ENCODE results near the gene RAPGEF1. TPM values are rescaled to one million over a fixed set of nuclear protein-coding genes. Genes with fewer than 3 reads are reported as not detected.

The RAPGEF1 gene
- total and polyA plus RNA-seq, 2 donors (not counting 3 experiments of a cell fraction or from before 2014, with no cell fraction given): 50.0 to 124 TPM

DNA sequence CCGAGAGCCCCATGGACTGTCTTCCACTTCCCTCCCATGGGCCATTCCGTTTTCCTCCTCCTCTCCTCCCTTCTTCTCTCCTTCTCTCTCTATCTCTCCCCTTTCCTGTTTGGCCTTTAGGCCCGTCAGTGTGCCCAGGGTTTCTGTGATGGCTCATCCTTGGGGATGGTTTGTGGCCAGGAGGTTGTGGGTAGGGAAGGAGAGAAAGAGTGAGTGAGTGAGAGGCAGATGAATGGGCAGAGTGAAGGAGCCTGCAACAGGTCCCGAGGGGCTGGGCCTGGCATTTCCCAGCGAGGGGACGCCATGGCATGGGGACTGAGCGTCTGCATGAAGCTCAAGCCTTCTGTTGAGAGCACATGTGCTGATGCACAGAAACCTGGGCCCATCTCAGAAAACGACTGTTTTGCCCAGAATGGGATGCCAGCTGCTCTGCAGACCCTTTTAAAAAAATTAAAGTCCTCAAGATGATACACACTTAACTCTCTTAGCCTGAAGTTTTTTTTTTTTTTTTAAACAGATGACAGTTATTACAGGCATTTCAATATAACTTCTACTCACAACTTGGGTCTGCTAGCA lies 125.4 kb downstream of the RAPGEF1 start:
- H2AFZ ChIP-seq (ENCODE audit: low read depth, low read length): no peak overlapping the region
- FAIRE-seq (no peak), DNase-seq (ENCODE audit: low read depth, low spot score) (no peak)
- H3K4me1 ChIP-seq (ENCODE audit: control insufficient read depth, extremely low read depth, insufficient read depth, low read length): peaks cover 9% of the 10 kb centered on the region
- TF ChIP-seq POLR2A (IDR thresholded peaks at IDR 0.05; ENCODE audit: low read depth, low read length): no peak
- no peak for TF ChIP-seq EZH2 (IDR thresholded peaks at IDR 0.05; ENCODE audit: borderline replicate concordance, low read depth, low read length, severe bottlenecking)
- no peak for TF ChIP-seq GATA2 (IDR thresholded peaks at IDR 0.05; ENCODE audit: insufficient read depth, insufficient read length, low read depth, low read length)
- TF ChIP-seq, protein P1, sequence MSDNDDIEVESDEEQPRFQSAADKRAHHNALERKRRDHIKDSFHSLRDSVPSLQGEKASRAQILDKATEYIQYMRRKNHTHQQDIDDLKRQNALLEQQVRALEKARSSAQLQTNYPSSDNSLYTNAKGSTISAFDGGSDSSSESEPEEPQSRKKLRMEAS (IDR thresholded peaks at IDR 0.05; ENCODE audit: insufficient read depth, insufficient read length): no peak
- no peak for TF ChIP-seq FOS (IDR thresholded peaks at IDR 0.05; ENCODE audit: borderline replicate concordance, insufficient read depth, low read length)
- H3K4me2 ChIP-seq (ENCODE audit: insufficient read depth, low read length): no peak overlapping the region
- no peak overlapping the region for H3K27ac ChIP-seq (ENCODE audit: insufficient read depth, low read depth, low read length)
- H4K20me1 ChIP-seq (replicated peaks; ENCODE audit: control insufficient read depth, extremely low read depth, insufficient read depth, low read length): no peaks in the 10 kb centered on the region
- H3K4me3 ChIP-seq (replicated peaks in 1 of 3; ENCODE audit: insufficient read depth in 1 of 3, low read depth in 1 of 3, low read length in 3 of 3): no peak overlapping the region
- no TSS peak for BruUV-seq (replicated peaks)
- intact Hi-C loops (cut with micrococcal nuclease) (no loop called here), dilution Hi-C loops (cut with MboI; ENCODE audit: extremely low pct_ligation_motif_present, low sequenced_read_pairs) (no loop called here)
- ChIA-PET CTCF (interaction anchor here (0.8 kb wide), 1 partner anchor 23 kb away, joined by 3 read pairs; no protein-coding TSS in a partner anchor), POLR2A (no interaction called here)
- H3K9me3 ChIP-seq (replicated peaks; ENCODE audit: control insufficient read depth, insufficient read depth, low read length): no peaks in the 10 kb centered on the region
- no peaks in the 10 kb centered on the region for H3K79me2 ChIP-seq (ENCODE audit: control insufficient read depth, insufficient read depth, low read length)
- H3K27me3 ChIP-seq (ENCODE audit: control insufficient read depth in 2 of 2, insufficient read depth in 2 of 2, low read length in 2 of 2): no peaks in the 10 kb centered on the region
- no peak overlapping the region for H3K9ac ChIP-seq (replicated peaks; ENCODE audit: extremely low read depth, insufficient read depth, low read length)
- no peaks in the 10 kb centered on the region for H3K9me1 ChIP-seq (replicated peaks; ENCODE audit: control insufficient read depth, extremely low read depth, insufficient read depth, low read length)
- H3K36me3 ChIP-seq (ENCODE audit: control insufficient read depth in 2 of 2, extremely low read depth in 1 of 2, insufficient read depth in 2 of 2, low read length in 2 of 2): peaks cover 4 to 28% of the 10 kb centered on the region in 2 experiments

DNA sequence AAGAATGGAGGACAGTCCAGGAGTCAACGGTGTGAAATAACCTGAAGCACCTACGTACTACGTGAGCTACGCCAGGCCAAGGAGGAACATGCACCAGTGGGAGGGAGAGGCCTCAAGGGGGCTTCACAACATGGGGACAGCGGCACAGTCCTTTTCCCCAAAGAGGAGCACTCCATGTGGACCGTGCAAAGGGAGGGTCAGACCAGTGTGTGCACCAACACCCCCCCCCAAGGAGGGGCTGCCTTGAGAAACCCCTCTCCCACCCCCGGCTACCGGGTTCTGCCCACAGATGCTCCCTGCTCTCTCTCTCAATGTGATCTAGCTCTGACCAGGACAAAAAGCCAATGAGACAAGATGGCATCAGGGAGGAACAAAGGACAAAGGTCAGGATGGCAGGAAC lies 126.0 kb downstream of the RAPGEF1 start:
- Histone ChIP-seq H3K9me3 (replicated peaks; ENCODE audit: control insufficient read depth, insufficient read depth, low read length) (no peaks in the 10 kb centered on the region), H3K27me3 (ENCODE audit: control insufficient read depth in 2 of 2, insufficient read depth in 2 of 2, low read length in 2 of 2) (no peaks in the 10 kb centered on the region), H3K27ac (ENCODE audit: insufficient read depth, low read depth, low read length) (no peak overlapping the region), H3K9me1 (replicated peaks; ENCODE audit: control insufficient read depth, extremely low read depth, insufficient read depth, low read length) (no peaks in the 10 kb centered on the region), H3K79me2 (ENCODE audit: control insufficient read depth, insufficient read depth, low read length) (no peaks in the 10 kb centered on the region), H3K9ac (replicated peaks; ENCODE audit: extremely low read depth, insufficient read depth, low read length) (no peak overlapping the region), H3K4me1 (ENCODE audit: control insufficient read depth, extremely low read depth, insufficient read depth, low read length) (peaks cover 14% of the 10 kb centered on the region), H2AFZ (ENCODE audit: low read depth, low read length) (no peak overlapping the region), H4K20me1 (replicated peaks; ENCODE audit: control insufficient read depth, extremely low read depth, insufficient read depth, low read length) (no peaks in the 10 kb centered on the region), H3K4me2 (ENCODE audit: insufficient read depth, low read length) (no peak overlapping the region), H3K4me3 (replicated peaks in 1 of 3; ENCODE audit: insufficient read depth in 1 of 3, low read depth in 1 of 3, low read length in 3 of 3) (no peak overlapping the region), H3K36me3 (ENCODE audit: control insufficient read depth in 2 of 2, extremely low read depth in 1 of 2, insufficient read depth in 2 of 2, low read length in 2 of 2) (peaks cover 0 to 24% of the 10 kb centered on the region in 2 experiments)
- intact Hi-C loops (cut with micrococcal nuclease) (no loop called here), dilution Hi-C loops (cut with MboI; ENCODE audit: extremely low pct_ligation_motif_present, low sequenced_read_pairs) (no loop called here)
- ChIA-PET CTCF (interaction anchor here (0.8 kb wide), 1 partner anchor 23 kb away, joined by 3 read pairs; no protein-coding TSS in a partner anchor), POLR2A (no interaction called here)
- FAIRE-seq: no peak
- no TSS peak for BruUV-seq (replicated peaks)
- no peak for DNase-seq (ENCODE audit: low read depth, low spot score)
- TF ChIP-seq FOS (IDR thresholded peaks at IDR 0.05; ENCODE audit: borderline replicate concordance, insufficient read depth, low read length): no peak
